ENCODE data around the gene OTUD1.

DNA sequence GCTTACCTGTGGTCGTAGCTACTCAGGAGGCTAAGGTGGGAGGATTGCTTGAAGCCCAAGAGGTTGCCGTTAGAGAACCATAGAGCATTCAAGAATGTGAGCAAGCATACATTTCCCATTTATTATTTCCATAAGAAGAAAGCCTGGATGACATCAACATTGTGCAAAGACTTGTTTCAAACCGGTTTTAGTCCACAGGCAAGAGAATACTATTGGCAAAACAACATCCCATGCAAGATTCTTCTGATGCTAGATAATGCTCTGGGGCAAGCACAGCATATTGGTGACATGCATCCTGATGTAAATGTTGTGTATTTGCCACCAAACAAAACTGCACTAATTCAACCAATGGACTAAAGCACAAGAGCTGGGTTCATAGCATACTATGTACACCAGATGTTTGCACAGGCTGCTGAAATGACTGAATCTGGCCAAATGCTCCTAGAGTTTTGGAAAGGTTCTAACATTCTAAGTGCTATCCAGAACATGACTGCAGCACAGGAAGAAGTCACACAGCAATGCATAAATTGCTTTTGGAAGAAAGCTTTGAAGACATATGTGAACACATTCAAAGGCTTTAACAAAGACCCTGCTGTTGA lies 42.6 kb downstream of the OTUD1 start:
- TF ChIP-seq, protein P1, sequence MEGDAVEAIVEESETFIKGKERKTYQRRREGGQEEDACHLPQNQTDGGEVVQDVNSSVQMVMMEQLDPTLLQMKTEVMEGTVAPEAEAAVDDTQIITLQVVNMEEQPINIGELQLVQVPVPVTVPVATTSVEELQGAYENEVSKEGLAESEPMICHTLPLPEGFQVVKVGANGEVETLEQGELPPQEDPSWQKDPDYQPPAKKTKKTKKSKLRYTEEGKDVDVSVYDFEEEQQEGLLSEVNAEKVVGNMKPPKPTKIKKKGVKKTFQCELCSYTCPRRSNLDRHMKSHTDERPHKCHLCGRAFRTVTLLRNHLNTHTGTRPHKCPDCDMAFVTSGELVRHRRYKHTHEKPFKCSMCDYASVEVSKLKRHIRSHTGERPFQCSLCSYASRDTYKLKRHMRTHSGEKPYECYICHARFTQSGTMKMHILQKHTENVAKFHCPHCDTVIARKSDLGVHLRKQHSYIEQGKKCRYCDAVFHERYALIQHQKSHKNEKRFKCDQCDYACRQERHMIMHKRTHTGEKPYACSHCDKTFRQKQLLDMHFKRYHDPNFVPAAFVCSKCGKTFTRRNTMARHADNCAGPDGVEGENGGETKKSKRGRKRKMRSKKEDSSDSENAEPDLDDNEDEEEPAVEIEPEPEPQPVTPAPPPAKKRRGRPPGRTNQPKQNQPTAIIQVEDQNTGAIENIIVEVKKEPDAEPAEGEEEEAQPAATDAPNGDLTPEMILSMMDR (IDR thresholded peaks at IDR 0.05; ENCODE audit: insufficient read depth, low read length), result no peak
- no peak for TF ChIP-seq POLR2AphosphoS5 (IDR thresholded peaks at IDR 0.05; ENCODE audit: low read depth)

Data from HL-60 (cell line).